B cell (primary cell): ENCODE data around the gene ATP8A1. TPM values are rescaled to one million over a fixed set of nuclear protein-coding genes. Genes with fewer than 3 reads are reported as not detected.

Experiments
- ATAC-seq: fragments of 200-7000 bp; cut with Tn5 transposase; one replicate; pipeline ENCODE4 v1.10.0; 2021; ENCODE audit warnings: low read depth, mild to moderate bottlenecking, moderate number of reproducible peaks, moderate library complexity
- CTCF ChIA-PET: fragments of 350-600 bp; sonication (Branson Sonifier 250); formaldehyde crosslinking; loops from one replicate; lab custom pipeline; 2021; ENCODE audit warnings: antibody characterized with exemption, inconsistent platforms; lab: Charles Lee
- POLR2A ChIA-PET: fragments of 350-600 bp; sonication (Branson Sonifier 250); formaldehyde crosslinking; loops from one replicate; lab custom pipeline; 2021; ENCODE audit warnings: antibody characterized with exemption; lab: Charles Lee
- DNase-seq: peaks from one replicate; pipeline ENCODE4 v3.0.0; 2013
- H2AFZ ChIP-seq: 2 replicates; pipeline ENCODE4 v1.6.1; 2012; ENCODE audit warnings: mild to moderate bottlenecking, low read depth, low read length; ENCODE audit not compliant: insufficient read depth, poor library complexity, severe bottlenecking
- H3K27ac ChIP-seq, 2 donors: 1 replicate in 1 of 2; 2 replicates in 1 of 2; pipeline ENCODE4 v1.5.1; 2012 to 2013; ENCODE audit warnings: low read length in 2 of 2, mild to moderate bottlenecking in 2 of 2, moderate library complexity in 1 of 2
- H3K27me3 ChIP-seq, 4 experiments: fragments of 200-600 bp in 1 of 4; sonication (generic) in 1 of 4; replicated peaks in 1 of 4; 1 replicate in 2 of 4; 2 replicates in 2 of 4; pipeline versions ENCODE4 v1.6.1 to v1.7.0; 2013 to 2016; ENCODE audit warnings: low read length in 3 of 4, mild to moderate bottlenecking in 2 of 4, mixed read lengths in 1 of 4, moderate library complexity in 1 of 4; ENCODE audit not compliant: insufficient read depth in 4 of 4, control insufficient read depth in 3 of 4; ENCODE audit errors: control extremely low read depth in 1 of 4
- H3K36me3 ChIP-seq, 2 experiments: replicated peaks in 1 of 2; 1 replicate in 1 of 2; 2 replicates in 1 of 2; pipeline versions ENCODE4 v1.6.1 to v1.7.1; 2013; ENCODE audit warnings: low read length in 1 of 2; ENCODE audit not compliant: insufficient read depth in 2 of 2, control insufficient read depth in 1 of 2; ENCODE audit errors: control extremely low read depth in 1 of 2, extremely low read depth in 1 of 2
- H3K4me1 ChIP-seq, 2 donors: fragments of 200-600 bp in 1 of 2; sonication (generic) in 1 of 2; 1 replicate in 1 of 2; 2 replicates in 1 of 2; pipeline versions ENCODE4 v1.5.1 to v1.6.1; 2013 to 2017; ENCODE audit warnings: low read length in 2 of 2; ENCODE audit not compliant: control insufficient read depth in 2 of 2, insufficient read depth in 2 of 2
- H3K4me2 ChIP-seq: replicated peaks from 2 replicates; pipeline ENCODE3; 2012; ENCODE audit warnings: mild to moderate bottlenecking, low read depth, low read length; ENCODE audit not compliant: poor library complexity, severe bottlenecking
- H3K4me3 ChIP-seq, 5 experiments: fragments of 200-600 bp in 1 of 5; sonication (generic) in 1 of 5; 1 replicate in 3 of 5; 2 replicates in 2 of 5; pipeline versions ENCODE4 v1.5.1 to v1.7.0; 2011 to 2016; ENCODE audit warnings: low read length in 4 of 5, mild to moderate bottlenecking in 4 of 5, low read depth in 2 of 5, control low read depth in 1 of 5, moderate library complexity in 1 of 5; ENCODE audit not compliant: insufficient read depth in 1 of 5; ENCODE audit errors: control extremely low read depth in 1 of 5, extremely low read depth in 1 of 5
- H3K79me2 ChIP-seq: fragments of 200-600 bp; sonication (generic); one replicate; pipeline ENCODE4 v1.6.0; 2016; ENCODE audit warnings: low read length; ENCODE audit not compliant: control insufficient read depth, insufficient read depth
- H3K9ac ChIP-seq: fragments of 200-600 bp; sonication (generic); 2 replicates; pipeline ENCODE4 v1.6.1; 2017; ENCODE audit warnings: mild to moderate bottlenecking, low read length, moderate library complexity
- H3K9me3 ChIP-seq, 3 donors: one replicate each; pipeline versions ENCODE4 v1.6.1 to v1.7.1; 2013; ENCODE audit warnings: low read length in 2 of 3; ENCODE audit not compliant: control insufficient read depth in 2 of 3, insufficient read depth in 1 of 3; ENCODE audit errors: control extremely low read depth in 1 of 3
- H4K20me1 ChIP-seq: 2 replicates; pipeline ENCODE4 v1.6.0; 2012; ENCODE audit warnings: mild to moderate bottlenecking, low read length; ENCODE audit not compliant: insufficient read depth, control insufficient read depth, poor library complexity, severe bottlenecking
- H3K27ac Mint-ChIP-seq: one replicate; pipeline ENCODE4 v1.8.0; 2021; ENCODE audit warnings: mixed read lengths
- H3K27me3 Mint-ChIP-seq: one replicate; pipeline ENCODE4 v1.8.0; 2021; ENCODE audit warnings: mixed read lengths
- H3K4me1 Mint-ChIP-seq: one replicate; pipeline ENCODE4 v1.8.0; 2021; ENCODE audit warnings: mixed read lengths
- H3K4me3 Mint-ChIP-seq: one replicate; pipeline ENCODE4 v1.8.0; 2021; ENCODE audit warnings: mixed read lengths
- H3K9me3 Mint-ChIP-seq: one replicate; pipeline ENCODE4 v1.8.0; 2022; ENCODE audit warnings: mixed read lengths; ENCODE audit not compliant: insufficient read depth
- CTCF ChIP-seq: fragments of 200-600 bp; IDR thresholded peaks from one replicate; pipeline ENCODE4 v1.8.0; 2022; ENCODE audit warnings: antibody characterized with exemption, mild to moderate bottlenecking
- EZH2 ChIP-seq: IDR thresholded peaks from 2 replicates; pipeline ENCODE4 v1.6.1; 2012; ENCODE audit warnings: borderline replicate concordance, low read depth, mild to moderate bottlenecking, moderate library complexity, low read length; ENCODE audit not compliant: insufficient read depth, poor library complexity, severe bottlenecking
- WGBS: methylation state at CpG from one replicate; pipeline ENCODE4 v1.1.5; 2013; ENCODE audit warnings: missing lambda C conversion rate; ENCODE audit not compliant: insufficient coverage; 5-methylcytosine and 5-hydroxymethylcytosine counted together
- intact Hi-C: fragments of 100-400 bp; cut with micrococcal nuclease; formaldehyde crosslinking; loops from one replicate; pipeline ENCODE4 v1.10.0; 2022
- polyA plus RNA-seq: library from polyadenylated mRNA; depleted of rRNA; stranded (reverse); fragments of >200 nt; gene quantifications from 2 replicates; pipeline ENCODE4 v1.2.3, GENCODE V29; 2012
- total RNA-seq, 2 donors: library from RNA; stranded (reverse); fragments of 120-200 nt in 1 of 2; gene quantifications; 1 replicate in 1 of 2; 2 replicates in 1 of 2; pipeline versions ENCODE4 v1.2.3 to v1.2.4, GENCODE V29; 2013 to 2022

Gene ATP8A1
- total and polyA plus RNA-seq, 2 donors (not counting 1 experiment from before 2014, with no cell fraction given): 28.7 to 51.8 TPM

GRCh38 chr4:42361456-42361855 is 295.4 kb downstream of the ATP8A1 start:
- intact Hi-C loops: no loop called here
- Mint-ChIP-seq H3K27me3 (peaks cover 15% of the 10 kb centered on the region), H3K4me3 (no peak overlapping the region), H3K9me3 (no peaks in the 10 kb centered on the region), H3K4me1 (no peaks in the 10 kb centered on the region), H3K27ac (no peak overlapping the region)
- no peak overlapping the region for H2AFZ ChIP-seq
- H3K4me2 ChIP-seq: no peak overlapping the region
- H3K27ac ChIP-seq: no peak overlapping the region
- no peaks in the 10 kb centered on the region for H3K36me3 ChIP-seq
- no peak overlapping the region for H3K4me3 ChIP-seq
- no peak overlapping the region for H3K9ac ChIP-seq
- no peaks in the 10 kb centered on the region for H3K4me1 ChIP-seq
- peaks cover 0 to 3% (median 2%) of the 10 kb centered on the region in 4 experiments for H3K27me3 ChIP-seq
- DNase-seq (no peak), ATAC-seq (no peak)
- WGBS: 90% methylated on average over 8 of the region's 8 CpGs
- ChIA-PET POLR2A (no interaction called here), CTCF (no interaction called here)
- TF ChIP-seq EZH2: no peak
- no peak for TF ChIP-seq CTCF
- peaks cover 0 to 2% (median 0%) of the 10 kb centered on the region in 3 donors for H3K9me3 ChIP-seq
- no peaks in the 10 kb centered on the region for H3K79me2 ChIP-seq
- H4K20me1 ChIP-seq: no peaks in the 10 kb centered on the region

- Histone ChIP-seq H3K27me3 (peaks cover 0 to 3% (median 2%) of the 10 kb centered on the region in 4 experiments), H3K27ac (no peak overlapping the region), H3K4me2 (no peak overlapping the region), H4K20me1 (no peaks in the 10 kb centered on the region), H3K4me3 (no peak overlapping the region), H3K4me1 (no peaks in the 10 kb centered on the region), H3K36me3 (no peaks in the 10 kb centered on the region), H3K9ac (no peak overlapping the region), H2AFZ (no peak overlapping the region), H3K79me2 (no peaks in the 10 kb centered on the region), H3K9me3 (peaks cover 0 to 2% (median 0%) of the 10 kb centered on the region in 3 donors)
- Mint-ChIP-seq H3K27ac (no peak overlapping the region), H3K9me3 (no peaks in the 10 kb centered on the region), H3K4me1 (no peaks in the 10 kb centered on the region), H3K4me3 (no peak overlapping the region), H3K27me3 (peaks cover 27% of the 10 kb centered on the region)
- no peak for TF ChIP-seq CTCF
- no peak for TF ChIP-seq EZH2
- intact Hi-C loops: no loop called here
- POLR2A ChIA-PET: no interaction called here
- CTCF ChIA-PET: no interaction called here
- no peak for ATAC-seq
- WGBS: no CpG with 5 or more reads among the region's 2 CpGs
- no peak for DNase-seq
Measured at GRCh38 chr4:42360256-42360669, 296.6 kb downstream of the ATP8A1 start.
